Measurements from ENCODE around the gene SKA3. TPM values are rescaled to one million over a fixed set of nuclear protein-coding genes. Genes with fewer than 3 reads are reported as not detected.

Gene SKA3
- total RNA-seq, 1 donor from 2014 or later: 0.60 TPM

DNA sequence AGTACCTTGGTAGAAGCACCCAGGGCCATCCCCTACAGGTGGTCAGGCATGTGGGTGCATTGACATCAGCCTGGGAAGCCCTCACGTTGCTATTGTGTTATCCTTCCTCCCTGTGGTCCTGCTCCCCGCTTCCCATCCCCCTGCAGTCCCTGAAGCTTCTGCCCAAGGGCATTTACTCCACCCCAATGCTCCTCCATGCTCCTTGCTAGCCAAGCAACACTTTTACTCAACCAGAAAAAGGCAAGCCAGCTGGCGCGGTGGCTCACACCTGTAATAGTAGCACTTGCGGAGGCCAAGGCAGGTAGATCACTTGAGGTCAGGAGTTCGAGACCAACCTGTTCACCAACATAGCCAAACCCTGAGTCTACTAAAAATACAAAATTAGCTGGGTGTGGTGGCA, 60.2 kb downstream of the SKA3 start:
- H3K9me3 ChIP-seq (replicated peaks): peaks cover 5% of the 10 kb centered on the region
- no peaks in the 10 kb centered on the region for H3K36me3 ChIP-seq
- H3K4me3 ChIP-seq: no peak overlapping the region
- no peak overlapping the region for H3K27ac ChIP-seq (replicated peaks)
- TF ChIP-seq, protein P1, sequence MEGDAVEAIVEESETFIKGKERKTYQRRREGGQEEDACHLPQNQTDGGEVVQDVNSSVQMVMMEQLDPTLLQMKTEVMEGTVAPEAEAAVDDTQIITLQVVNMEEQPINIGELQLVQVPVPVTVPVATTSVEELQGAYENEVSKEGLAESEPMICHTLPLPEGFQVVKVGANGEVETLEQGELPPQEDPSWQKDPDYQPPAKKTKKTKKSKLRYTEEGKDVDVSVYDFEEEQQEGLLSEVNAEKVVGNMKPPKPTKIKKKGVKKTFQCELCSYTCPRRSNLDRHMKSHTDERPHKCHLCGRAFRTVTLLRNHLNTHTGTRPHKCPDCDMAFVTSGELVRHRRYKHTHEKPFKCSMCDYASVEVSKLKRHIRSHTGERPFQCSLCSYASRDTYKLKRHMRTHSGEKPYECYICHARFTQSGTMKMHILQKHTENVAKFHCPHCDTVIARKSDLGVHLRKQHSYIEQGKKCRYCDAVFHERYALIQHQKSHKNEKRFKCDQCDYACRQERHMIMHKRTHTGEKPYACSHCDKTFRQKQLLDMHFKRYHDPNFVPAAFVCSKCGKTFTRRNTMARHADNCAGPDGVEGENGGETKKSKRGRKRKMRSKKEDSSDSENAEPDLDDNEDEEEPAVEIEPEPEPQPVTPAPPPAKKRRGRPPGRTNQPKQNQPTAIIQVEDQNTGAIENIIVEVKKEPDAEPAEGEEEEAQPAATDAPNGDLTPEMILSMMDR (IDR thresholded peaks at IDR 0.05; ENCODE audit: borderline replicate concordance): no peak
- DNase-seq: no peak
- H3K27me3 ChIP-seq (ENCODE audit: low read depth): no peaks in the 10 kb centered on the region
- intact Hi-C loops (cut with micrococcal nuclease): loop anchor here (10.0 kb wide), 1 partner anchor 359 kb away; no protein-coding TSS in a partner anchor
- H3K4me1 ChIP-seq: no peaks in the 10 kb centered on the region

DNA sequence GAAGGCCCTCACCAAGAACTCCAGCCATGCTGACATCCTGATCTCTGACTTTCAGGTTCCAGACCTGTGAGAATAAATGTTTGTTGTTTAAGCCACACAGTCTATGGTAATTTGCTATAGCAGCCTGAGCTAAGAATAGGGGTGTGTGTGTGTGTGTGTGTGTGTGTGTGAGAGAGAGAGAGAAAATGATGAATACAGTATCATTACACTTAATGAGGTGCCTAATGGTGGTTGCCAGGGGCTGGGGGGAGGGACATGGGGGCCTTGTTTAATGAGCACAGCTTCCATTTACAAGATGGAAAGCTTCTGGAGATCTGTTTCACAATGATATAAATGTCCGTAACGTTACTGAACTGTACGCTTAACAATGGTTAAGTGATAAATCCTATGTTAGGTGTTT, 61.1 kb downstream of the SKA3 start:
- intact Hi-C loops (cut with micrococcal nuclease): loop anchor here (10.0 kb wide), 1 partner anchor 360 kb away; no protein-coding TSS in a partner anchor
- peaks cover 5% of the 10 kb centered on the region for H3K9me3 ChIP-seq (replicated peaks)
- no peak overlapping the region for H3K27ac ChIP-seq (replicated peaks)
- H3K4me1 ChIP-seq: no peaks in the 10 kb centered on the region
- no peak overlapping the region for H3K4me3 ChIP-seq
- TF ChIP-seq, protein P1 (IDR thresholded peaks at IDR 0.05; ENCODE audit: borderline replicate concordance): no peak
- H3K36me3 ChIP-seq: no peaks in the 10 kb centered on the region
- DNase-seq: no peak
- H3K27me3 ChIP-seq (ENCODE audit: low read depth): no peaks in the 10 kb centered on the region

DNA sequence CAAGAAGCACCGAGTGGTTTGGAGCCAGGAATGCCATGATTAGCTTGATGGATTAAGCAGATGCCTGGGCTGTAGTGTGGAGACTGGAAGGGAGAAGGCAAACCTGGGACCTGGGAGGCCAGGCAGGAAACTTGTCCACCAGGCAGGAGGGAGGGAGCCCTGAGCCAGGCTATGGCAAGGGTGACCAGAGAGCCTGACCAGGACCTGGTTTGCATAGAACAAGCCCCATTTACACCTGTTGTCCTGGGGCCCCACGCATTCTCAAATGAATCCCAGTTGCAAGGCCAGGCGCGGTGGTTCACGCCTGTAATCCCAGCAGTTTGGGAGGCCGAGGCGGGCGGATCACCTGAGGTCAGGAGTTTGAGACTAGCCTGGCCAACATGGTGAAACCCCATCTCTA, 64.8 kb downstream of the SKA3 start:
- Histone ChIP-seq H3K27ac (replicated peaks) (no peak overlapping the region), H3K27me3 (ENCODE audit: low read depth) (no peaks in the 10 kb centered on the region), H3K36me3 (no peaks in the 10 kb centered on the region), H3K4me1 (no peaks in the 10 kb centered on the region), H3K9me3 (replicated peaks) (no peaks in the 10 kb centered on the region), H3K4me3 (no peak overlapping the region)
- DNase-seq: no peak
- intact Hi-C loops (cut with micrococcal nuclease): loop anchor here (10.0 kb wide), 1 partner anchor 363 kb away; no protein-coding TSS in a partner anchor
- TF ChIP-seq, protein P1 (IDR thresholded peaks at IDR 0.05; ENCODE audit: borderline replicate concordance): no peak

DNA sequence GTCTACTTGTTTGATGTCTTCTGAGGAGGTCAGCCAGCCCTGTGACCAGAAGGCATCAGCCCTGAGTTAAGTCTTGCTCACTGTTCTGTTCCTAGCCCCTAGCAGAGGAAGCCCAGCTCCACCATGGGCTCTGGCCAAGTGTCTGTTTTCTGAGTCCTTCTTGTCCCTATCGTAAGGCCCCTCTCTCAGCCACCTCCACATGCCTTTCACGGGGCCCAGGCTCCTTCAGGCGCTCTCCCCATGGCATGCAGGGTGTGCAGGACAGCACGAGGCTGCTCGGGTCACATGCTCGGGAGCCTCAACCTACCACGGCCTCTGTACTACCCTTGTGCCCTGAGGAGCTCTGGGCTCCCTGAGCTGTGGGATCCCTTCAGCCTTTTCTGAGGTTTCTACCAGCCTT, 67.2 kb downstream of the SKA3 start:
- H3K4me1 ChIP-seq: no peaks in the 10 kb centered on the region
- H3K36me3 ChIP-seq: no peaks in the 10 kb centered on the region
- no peaks in the 10 kb centered on the region for H3K9me3 ChIP-seq (replicated peaks)
- TF ChIP-seq, protein P1 (IDR thresholded peaks at IDR 0.05; ENCODE audit: borderline replicate concordance): no peak
- no peak for DNase-seq
- intact Hi-C loops (cut with micrococcal nuclease): no loop called here
- H3K27me3 ChIP-seq (ENCODE audit: low read depth): no peaks in the 10 kb centered on the region
- no peak overlapping the region for H3K4me3 ChIP-seq
- H3K27ac ChIP-seq (replicated peaks): no peak overlapping the region

DNA sequence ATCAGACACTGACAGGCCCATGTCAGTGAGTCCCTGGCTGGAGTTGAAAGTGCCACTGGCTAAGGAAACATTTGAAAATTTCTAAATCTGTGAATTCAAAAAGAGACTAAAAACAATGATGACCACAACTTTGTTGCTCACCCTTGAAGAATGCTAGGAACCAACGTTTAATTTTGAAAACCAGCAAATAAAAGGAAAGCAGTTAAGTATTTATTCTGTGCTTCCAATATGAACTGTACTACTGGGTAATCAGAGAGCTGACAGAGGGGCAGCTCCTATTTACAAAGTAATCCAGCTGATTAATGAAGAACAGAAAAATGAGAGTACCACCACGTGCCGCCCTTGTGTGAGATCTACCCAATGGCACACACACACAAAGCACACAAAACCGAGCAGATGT, 70.3 kb downstream of the SKA3 start:
- no peak overlapping the region for H3K27ac ChIP-seq (replicated peaks)
- no peak overlapping the region for H3K4me3 ChIP-seq
- no peaks in the 10 kb centered on the region for H3K36me3 ChIP-seq
- H3K27me3 ChIP-seq (ENCODE audit: low read depth): no peaks in the 10 kb centered on the region
- intact Hi-C loops (cut with micrococcal nuclease): no loop called here
- H3K9me3 ChIP-seq (replicated peaks): no peaks in the 10 kb centered on the region
- DNase-seq: no peak
- TF ChIP-seq, protein P1 (IDR thresholded peaks at IDR 0.05; ENCODE audit: borderline replicate concordance): no peak
- H3K4me1 ChIP-seq: no peaks in the 10 kb centered on the region

Data from left ventricle myocardium inferior (tissue), 1 donor.